Central memory CD8-positive, alpha-beta T cell (primary cell): ENCODE measurements around the gene AXIN1.
A peak's percentile ranks its signal among the peaks of the same experiment; 100 is the strongest.

Experiments
- ATAC-seq: fragments of 150-1000 bp; cut with Tn5 transposase; replicated peaks from 2 replicates; pipeline ENCODE4 v1.10.0; 2022; ENCODE audit warnings: mild to moderate bottlenecking, moderate FRiP score, moderate number of reproducible peaks; ENCODE audit not compliant: poor library complexity, severe bottlenecking; ENCODE audit errors: extremely low read depth
- DNase-seq, 2 donors: peaks; one replicate each; pipeline ENCODE4 v3.0.0; 2021; ENCODE audit warnings: low spot score in 2 of 2
- H3K27ac Mint-ChIP-seq: one replicate; pipeline ENCODE4 v1.8.0; 2022; ENCODE audit warnings: low read depth, mild to moderate bottlenecking, moderate library complexity, mixed read lengths
- H3K27me3 Mint-ChIP-seq: one replicate; pipeline ENCODE4 v1.8.0; 2022; ENCODE audit warnings: mixed read lengths
- H3K36me3 Mint-ChIP-seq: one replicate; pipeline ENCODE4 v1.8.0; 2022; ENCODE audit warnings: mild to moderate bottlenecking, moderate library complexity, mixed read lengths; ENCODE audit not compliant: insufficient read depth
- H3K4me1 Mint-ChIP-seq: one replicate; pipeline ENCODE4 v1.8.0; 2022; ENCODE audit warnings: mixed read lengths
- H3K4me3 Mint-ChIP-seq: one replicate; pipeline ENCODE4 v1.8.0; 2022; ENCODE audit warnings: mild to moderate bottlenecking, moderate library complexity, mixed read lengths
- H3K9me3 Mint-ChIP-seq: one replicate; pipeline ENCODE4 v1.8.0; 2022; ENCODE audit warnings: mixed read lengths

AXIN1 gene

DNA sequence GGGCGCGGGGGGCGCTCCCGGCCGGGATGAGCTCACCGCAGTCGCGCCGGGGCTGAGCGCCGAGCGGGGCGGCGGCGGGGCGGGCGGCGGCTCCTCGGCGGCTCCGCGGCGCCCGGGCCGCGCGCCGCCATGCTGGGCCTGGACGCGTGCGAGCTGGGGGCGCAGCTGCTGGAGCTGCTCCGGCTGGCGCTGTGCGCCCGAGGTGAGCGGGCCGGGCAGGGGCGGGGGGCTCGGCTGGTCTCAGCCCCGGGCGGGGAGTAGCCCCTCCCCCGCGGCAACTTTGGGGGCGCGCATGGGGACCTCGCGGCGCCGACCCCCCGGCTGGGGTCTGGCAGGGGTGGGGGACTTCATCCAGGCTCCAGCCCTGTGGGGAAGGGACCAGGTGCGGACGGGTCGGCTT, 72.0 kb downstream of the AXIN1 start, which contains the start of gene ARHGDIG:
Gene ARHGDIG, plus strand, starts transcription at position 40 of the 400 bp plus-strand sequence. Its CDS starts 90 bp downstream, at position 130.
- Mint-ChIP-seq H3K36me3 (peaks cover 6% of the 10 kb centered on the region), H3K4me3 (no peak within 1 kb of the TSS), H3K9me3 (no peaks in the 10 kb centered on the region), H3K27ac (no peak within 1 kb of the TSS), H3K4me1 (peaks cover 6% of the 10 kb centered on the region), H3K27me3 (peaks cover 9% of the 10 kb centered on the region)
- ATAC-seq (no peak), DNase-seq (no peak)

GRCh38 chr16:280005-280460, 72.5 kb downstream of the AXIN1 start:
- Mint-ChIP-seq H3K4me1 (peaks cover 6% of the 10 kb centered on the region), H3K4me3 (no peak overlapping the region), H3K36me3 (peaks cover 6% of the 10 kb centered on the region), H3K9me3 (no peaks in the 10 kb centered on the region), H3K27ac (no peak overlapping the region), H3K27me3 (peaks cover 9% of the 10 kb centered on the region)
- ATAC-seq (no peak), DNase-seq (no peak)

GRCh38 chr16:279531-279930, 73.0 kb downstream of the AXIN1 start:
- DNase-seq (no peak), ATAC-seq (no peak)
- peaks cover 6% of the 10 kb centered on the region for H3K4me1 Mint-ChIP-seq
- H3K36me3 Mint-ChIP-seq, result peaks cover 6% of the 10 kb centered on the region
- H3K27me3 Mint-ChIP-seq, result peaks cover 9% of the 10 kb centered on the region
- no peak overlapping the region for H3K4me3 Mint-ChIP-seq
- H3K9me3 Mint-ChIP-seq, result no peaks in the 10 kb centered on the region
- no peak overlapping the region for H3K27ac Mint-ChIP-seq

DNA sequence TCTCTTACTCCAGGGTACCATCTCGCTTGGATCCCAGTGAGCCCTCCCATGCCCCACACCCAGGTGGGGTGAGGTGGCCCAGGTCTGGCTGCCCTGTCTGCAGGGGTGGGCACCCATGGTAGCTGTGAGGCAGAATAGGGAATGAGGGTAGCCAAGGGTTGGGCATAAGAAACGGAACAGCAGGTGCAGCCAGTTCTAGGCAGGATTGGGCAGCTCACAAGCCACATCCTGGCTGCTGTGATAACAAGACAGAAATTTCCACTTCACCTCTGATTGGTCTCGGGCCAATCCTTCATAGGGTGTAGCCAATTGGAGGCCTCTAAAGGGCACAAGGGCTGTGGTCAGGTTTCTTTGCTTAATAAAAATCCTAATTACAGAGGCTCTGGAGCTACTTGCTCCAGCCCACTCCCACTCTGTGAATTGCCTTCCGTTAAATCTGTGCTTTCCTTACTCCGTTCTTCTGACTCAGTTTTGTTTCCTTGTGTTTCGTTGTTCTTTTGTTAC, 73.6 kb downstream of the AXIN1 start:
- no peak overlapping the region for H3K4me3 Mint-ChIP-seq
- peak; percentile 81 for ATAC-seq
- no peaks in the 10 kb centered on the region for H3K9me3 Mint-ChIP-seq
- H3K27ac Mint-ChIP-seq, result no peak overlapping the region
- peaks cover 9% of the 10 kb centered on the region for H3K27me3 Mint-ChIP-seq
- H3K4me1 Mint-ChIP-seq, result peaks cover 6% of the 10 kb centered on the region
- peak in 1 of 2 donors; percentile 25 for DNase-seq
- peaks cover 6% of the 10 kb centered on the region for H3K36me3 Mint-ChIP-seq

GRCh38 chr16:276426-277077, 76.0 kb downstream of the AXIN1 start:
- H3K36me3 Mint-ChIP-seq, result peaks cover 4% of the 10 kb centered on the region

DNA sequence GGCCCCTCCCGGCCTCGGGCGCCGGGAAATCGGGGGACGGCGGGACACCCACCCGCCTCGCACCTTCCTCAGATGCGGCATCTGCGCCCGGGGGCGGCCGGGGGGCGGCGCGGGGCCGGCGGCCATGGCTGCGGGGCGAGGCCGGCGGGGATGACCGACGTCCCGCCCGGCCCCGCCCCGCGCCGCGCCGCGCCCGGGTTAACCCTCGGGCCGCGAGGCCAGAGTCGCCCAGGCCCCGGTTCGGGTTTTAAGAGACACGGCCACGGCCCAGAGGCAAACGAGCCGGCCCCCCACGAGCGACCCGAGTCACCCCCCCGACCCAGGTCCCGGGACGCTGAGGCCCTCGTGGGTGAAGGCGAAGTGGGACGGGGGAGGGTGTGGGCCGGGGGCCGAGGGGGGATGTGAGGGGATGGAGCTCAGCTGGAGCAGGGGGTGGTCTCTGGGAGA, 76.7 kb downstream of the AXIN1 start, which contains the start of gene RGS11:
Gene RGS11, minus strand, starts transcription at position 159 of the 447 bp plus-strand sequence. Its CDS starts 33 bp downstream, at position 126.
- Mint-ChIP-seq H3K4me3 (peak within 1 kb of the TSS; percentile 51), H3K27ac (no peak within 1 kb of the TSS), H3K27me3 (no peaks in the 10 kb centered on the region), H3K9me3 (no peaks in the 10 kb centered on the region), H3K4me1 (peaks cover 6% of the 10 kb centered on the region), H3K36me3 (peaks cover 2% of the 10 kb centered on the region)
- ATAC-seq (no peak), DNase-seq (no peak)

More at GRCh38 chr16:276426-277077, 76.0 kb downstream of the AXIN1 start:
- no peak for ATAC-seq
- Mint-ChIP-seq H3K4me3 (peak overlapping the region; percentile 48), H3K27ac (no peak overlapping the region), H3K4me1 (peaks cover 6% of the 10 kb centered on the region), H3K9me3 (no peaks in the 10 kb centered on the region), H3K27me3 (peaks cover 5% of the 10 kb centered on the region)
- no peak for DNase-seq

GRCh38 chr16:275041-275641, 77.4 kb downstream of the AXIN1 start:
- ATAC-seq, result no peak
- Mint-ChIP-seq H3K4me1 (peaks cover 6% of the 10 kb centered on the region), H3K36me3 (peaks cover 2% of the 10 kb centered on the region), H3K27ac (no peak overlapping the region), H3K27me3 (no peaks in the 10 kb centered on the region), H3K4me3 (peak overlapping the region; percentile 51), H3K9me3 (no peaks in the 10 kb centered on the region)
- no peak for DNase-seq

DNA sequence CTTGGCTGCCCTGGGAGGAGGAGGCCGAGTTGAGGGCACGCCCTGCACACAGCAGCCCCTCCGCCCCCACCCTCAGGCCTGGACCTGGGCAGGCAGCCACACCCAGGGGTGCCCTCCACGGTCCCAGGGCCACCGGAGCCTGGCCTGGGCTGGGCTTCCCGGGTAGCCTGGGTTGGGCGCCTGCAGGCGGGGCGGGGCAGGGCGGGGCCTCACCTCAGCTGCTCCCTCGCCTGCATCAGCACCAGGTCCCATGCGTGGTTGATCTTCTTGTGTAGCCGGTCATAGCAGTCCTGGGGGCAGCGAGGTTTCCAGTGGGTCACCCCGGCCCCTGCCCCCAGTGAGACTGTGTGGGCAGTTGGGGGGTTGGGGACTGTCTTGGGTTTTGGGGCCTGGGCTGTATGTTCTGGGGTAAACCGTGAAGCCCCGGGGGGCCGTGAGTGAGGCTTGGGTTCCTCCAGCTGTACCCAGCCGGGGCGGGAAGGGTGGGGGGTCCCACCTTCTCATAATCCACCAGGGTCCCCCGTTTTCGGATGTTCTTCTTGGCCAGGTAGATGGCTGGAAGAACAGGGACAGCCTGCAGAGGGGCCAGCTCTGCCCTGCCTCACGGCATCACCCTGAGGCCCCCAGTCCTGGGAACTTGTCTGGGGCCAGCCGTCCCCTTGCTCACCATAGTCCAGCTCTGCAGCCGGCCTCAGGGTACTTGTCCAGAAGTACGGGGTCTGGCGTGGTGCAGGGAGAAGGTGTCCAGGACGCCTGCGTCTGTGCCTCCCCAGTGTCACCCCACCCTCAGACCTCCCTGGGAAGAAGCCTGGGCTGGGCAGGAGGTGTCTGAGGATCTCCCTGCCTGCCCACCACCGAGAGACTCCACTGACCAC, 78.7 kb downstream of the AXIN1 start:
- Mint-ChIP-seq H3K9me3 (no peaks in the 10 kb centered on the region), H3K27ac (no peak overlapping the region), H3K36me3 (peaks cover 3% of the 10 kb centered on the region), H3K4me3 (no peak overlapping the region), H3K27me3 (no peaks in the 10 kb centered on the region), H3K4me1 (no peaks in the 10 kb centered on the region)
- ATAC-seq (no peak), DNase-seq (no peak)

- no peak for DNase-seq
- H3K9me3 Mint-ChIP-seq, result no peaks in the 10 kb centered on the region
Observed at GRCh38 chr16:272633-273546, 79.6 kb downstream of the AXIN1 start.

GRCh38 chr16:270381-271255, 81.9 kb downstream of the AXIN1 start:
- peaks cover 4% of the 10 kb centered on the region for H3K36me3 Mint-ChIP-seq
- H3K9me3 Mint-ChIP-seq, result no peaks in the 10 kb centered on the region
- no peak overlapping the region for H3K4me3 Mint-ChIP-seq
- ATAC-seq (no peak), DNase-seq (no peak)
- no peak overlapping the region for H3K27ac Mint-ChIP-seq
- H3K27me3 Mint-ChIP-seq, result no peaks in the 10 kb centered on the region
- no peaks in the 10 kb centered on the region for H3K4me1 Mint-ChIP-seq

More at GRCh38 chr16:272633-273546, 79.6 kb downstream of the AXIN1 start:
- Mint-ChIP-seq H3K36me3 (peaks cover 3% of the 10 kb centered on the region), H3K4me1 (no peaks in the 10 kb centered on the region), H3K27me3 (no peaks in the 10 kb centered on the region), H3K4me3 (no peak overlapping the region), H3K27ac (no peak overlapping the region)
- ATAC-seq, result no peak
